UCSD-AML1 (cell line): ENCODE measurements around the gene PNPLA1.
"Not testable (repeated sequence)": the region's sequence is repeated elsewhere in the genome, so short reads cannot be mapped to it uniquely, and the experiment has no call there.

Experiments used
- DNase-seq: peaks from one replicate; lab custom pipeline; 2025; ENCODE audit not compliant: unreplicated experiment; lab: John Stamatoyannopoulos, UW

Gene PNPLA1

DNA sequence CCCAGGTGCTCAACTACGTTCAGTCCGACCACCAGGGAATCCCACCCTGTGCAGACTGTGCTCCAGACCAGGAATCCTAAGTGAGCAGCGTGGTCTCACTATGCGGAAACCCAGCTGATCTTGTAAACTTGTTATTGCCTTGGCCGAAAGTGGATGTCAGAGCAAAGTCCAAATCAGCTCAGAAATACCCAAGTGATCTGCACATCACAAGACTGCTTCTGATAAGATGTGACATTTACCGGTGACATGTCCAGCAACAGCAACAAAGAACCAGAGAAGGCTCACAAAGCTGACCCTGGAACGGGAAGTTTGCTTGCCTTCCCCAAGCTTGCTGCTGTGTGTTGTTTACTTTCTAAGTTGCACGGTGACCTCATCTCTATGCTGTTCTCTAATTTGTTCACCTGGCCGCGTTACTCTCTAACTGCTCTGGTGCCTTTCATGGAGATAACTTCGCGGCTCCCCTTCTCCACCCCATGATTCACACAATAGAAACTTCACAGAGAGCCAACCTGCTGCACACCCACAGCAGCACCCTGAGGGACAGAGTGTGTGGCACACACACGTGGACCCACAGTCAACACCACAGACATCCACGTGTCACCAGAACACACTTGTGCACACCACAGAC lies 65.1 kb downstream of the PNPLA1 start:
- no peak for DNase-seq

DNA sequence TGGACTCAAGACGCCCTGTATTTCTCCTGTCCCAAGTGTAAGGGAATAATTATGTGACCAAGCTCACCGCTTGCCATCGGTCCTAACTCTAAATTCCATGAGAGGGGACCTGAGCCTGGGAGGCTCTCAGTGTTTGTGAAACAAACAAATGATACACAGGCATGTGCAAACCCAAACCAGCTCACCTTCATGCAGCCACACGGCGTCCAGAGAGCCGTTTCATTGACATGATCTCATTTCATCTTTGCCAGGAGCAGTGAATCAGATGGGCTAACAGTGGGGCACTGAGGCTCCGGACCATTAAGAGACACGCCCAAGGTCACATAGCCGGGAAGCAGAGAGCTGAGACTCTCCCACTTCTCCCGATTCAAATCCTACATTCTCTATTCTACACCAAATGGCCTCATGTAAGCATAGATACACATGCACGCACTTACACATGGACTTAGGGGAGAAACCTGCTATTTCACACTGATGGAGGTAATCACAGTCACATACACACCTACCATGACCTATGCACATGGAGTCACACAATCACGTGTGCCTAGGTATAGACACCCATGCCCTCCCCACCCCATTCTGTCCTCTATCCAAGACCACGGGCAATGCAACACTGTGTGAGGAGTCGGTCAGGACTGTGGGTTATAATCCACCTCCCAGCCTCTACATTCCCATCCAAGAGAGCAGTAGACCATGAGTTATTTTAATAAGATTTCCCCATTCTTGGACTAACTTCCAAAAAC lies 65.8 kb downstream of the PNPLA1 start:
- DNase-seq, result no peak

DNA sequence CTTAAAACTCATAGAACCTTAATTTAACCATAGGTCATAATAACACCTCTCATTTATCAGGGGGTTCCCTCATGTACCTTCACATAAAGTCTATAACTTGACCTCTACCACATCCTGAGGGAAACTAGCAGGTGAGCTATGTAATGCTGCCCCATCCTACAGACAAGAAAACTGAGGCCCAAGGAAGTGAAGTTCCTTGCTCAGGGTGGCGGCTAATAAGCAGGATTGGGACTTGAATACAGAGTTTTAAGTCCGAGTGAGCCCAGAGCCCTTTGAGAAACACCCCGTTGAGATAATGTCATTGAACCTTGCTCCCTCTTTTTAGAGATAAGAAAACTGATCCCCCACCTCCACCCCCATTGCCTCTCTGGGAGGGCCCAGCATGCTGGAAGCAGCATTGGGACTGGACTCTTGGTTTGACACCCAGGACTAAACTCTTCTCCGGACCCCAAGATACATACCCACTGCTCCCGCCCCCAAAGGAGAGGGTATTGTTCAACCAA lies 66.4 kb downstream of the PNPLA1 start:
- DNase-seq, result no peak

DNA sequence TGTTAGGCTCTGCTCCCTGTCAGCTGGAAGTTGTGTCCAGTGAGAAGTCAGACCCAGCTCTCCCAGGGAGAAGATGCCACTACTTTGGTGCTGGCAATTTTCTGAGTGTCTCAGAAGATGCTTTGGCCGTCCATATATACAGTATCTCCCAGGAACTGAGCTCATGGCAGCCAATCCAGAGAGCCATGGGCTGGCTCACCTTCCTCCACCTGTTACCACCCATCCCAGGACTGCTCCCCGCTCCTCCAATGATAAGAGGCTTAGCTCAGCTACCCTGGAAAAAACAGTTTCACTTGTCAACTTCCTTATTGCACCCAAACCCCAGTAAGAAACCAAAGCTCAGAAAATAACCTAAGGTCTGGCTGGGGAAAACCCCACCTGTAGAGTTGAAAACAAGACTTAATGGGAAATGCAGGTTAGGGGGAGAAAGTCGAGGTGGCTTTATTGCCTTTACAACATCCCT lies 67.0 kb downstream of the PNPLA1 start, which contains the start of gene BNIP5:
Gene BNIP5, minus strand, starts transcription at position 110 of the 463 bp plus-strand sequence. CDS start 6,198 bp downstream, outside the sequence.
- DNase-seq, result no peak

DNA sequence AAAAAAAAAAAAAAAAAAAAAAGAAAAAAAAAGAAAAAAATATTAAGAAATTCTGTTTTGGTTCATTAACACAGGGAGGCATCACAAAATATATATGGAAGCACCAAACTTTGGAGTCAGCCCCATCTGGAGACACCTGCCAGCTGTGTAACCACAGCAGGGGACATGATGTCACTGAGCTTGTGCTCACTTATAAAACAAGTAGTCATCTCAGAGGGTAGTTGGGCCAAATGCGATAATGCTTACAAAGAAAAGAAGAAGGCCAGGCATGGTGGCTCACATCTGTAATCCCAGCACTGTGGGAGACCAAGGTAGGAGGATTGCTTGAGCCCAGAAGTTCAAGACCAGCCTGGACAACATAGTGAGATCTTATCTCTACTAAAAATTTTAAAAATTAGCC lies 68.0 kb downstream of the PNPLA1 start:
- DNase-seq, result no peak

DNA sequence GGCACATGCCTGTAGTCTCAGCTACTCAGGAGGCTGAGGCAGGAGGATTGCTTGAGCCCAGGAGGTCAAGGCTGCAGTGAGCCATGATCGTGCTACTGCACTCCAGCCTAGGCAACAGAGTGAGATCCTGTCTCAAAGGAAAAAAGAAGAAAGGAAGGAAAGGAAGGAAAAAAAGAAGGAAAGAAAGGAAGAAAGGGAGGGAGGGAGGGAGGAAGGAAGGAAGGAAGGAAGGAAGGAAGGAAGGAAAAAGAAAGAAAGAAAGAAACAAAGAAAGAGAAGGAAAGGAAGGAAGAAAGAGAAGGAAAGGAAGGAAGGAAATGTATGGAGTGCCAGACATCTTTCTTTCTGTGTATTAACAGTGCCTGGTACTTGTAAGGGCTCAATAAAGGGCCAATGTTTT lies 68.4 kb downstream of the PNPLA1 start:
- DNase-seq, result not testable (repeated sequence)

DNA sequence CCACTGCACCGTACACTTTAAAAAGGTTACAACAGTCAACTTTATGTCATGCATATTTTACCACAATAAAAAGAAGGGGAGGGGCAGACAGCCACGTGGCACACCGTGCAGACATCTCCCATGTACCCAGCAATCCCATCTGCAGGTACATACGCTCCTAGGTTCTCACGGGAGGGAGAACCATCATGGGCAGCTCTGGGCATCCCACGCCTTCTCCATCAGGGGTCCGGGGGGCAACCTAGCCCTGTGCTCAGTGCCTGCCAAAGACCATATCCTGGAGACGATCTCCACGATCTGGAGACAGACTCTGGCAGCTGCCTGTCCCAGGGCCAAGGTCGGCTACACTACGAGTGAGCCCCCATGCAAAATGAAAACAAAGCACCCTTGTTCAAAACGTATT lies 69.3 kb downstream of the PNPLA1 start:
- DNase-seq, result no peak

DNA sequence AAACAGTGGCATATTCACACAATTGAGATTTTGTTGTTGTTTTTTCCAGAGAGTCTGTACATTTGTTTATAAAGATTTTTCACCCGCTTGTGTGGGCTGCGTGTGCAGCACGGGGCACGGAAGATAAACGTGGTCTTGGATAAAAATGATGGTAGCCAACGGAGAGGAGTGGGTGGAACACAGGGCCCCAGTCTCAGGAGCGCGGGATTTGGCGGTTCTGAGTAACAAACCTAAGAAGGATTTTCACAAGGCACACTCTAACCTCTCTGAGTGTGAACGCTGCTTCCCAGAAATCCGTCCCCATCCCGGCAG lies 70.4 kb downstream of the PNPLA1 start:
- DNase-seq, result no peak

DNA sequence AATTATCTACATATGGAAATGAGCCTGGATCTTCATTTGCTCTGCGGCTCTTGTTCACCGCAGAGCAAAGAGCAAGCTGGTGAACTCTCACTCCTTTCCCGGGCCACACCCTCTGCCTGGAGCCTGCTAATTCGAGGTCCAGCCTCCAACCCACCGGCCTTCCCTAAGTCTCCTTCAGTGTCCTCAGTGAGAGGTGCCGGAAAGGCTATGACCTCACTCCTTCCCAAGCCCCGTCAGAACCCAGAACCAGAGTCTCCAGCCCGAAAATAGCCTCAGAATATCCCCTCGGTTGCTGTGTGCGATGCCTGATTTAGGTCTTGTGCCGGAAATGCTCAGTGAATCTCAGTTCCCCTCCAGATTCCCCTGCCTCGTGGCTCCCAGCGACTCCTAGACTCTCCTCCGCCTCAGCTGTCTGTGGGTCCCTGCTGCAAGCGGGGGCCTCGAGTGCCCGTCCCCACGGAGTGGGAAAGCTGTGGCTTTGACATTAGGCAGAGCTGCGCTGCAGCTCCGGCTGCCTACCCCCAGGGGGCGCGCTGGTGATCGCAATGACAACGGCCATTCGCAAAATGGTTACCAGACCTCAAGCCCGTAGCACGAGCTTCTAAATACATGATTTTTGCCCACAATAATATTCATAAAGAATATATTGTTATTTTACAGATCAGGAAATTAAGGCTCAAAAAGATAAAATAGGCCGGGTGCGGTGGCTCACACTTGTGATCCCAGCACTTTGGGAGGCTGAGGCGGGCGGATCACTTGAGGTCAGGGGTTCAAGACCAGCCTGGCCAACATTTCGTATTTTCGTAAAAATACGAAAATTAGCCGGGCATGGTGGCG lies 71.0 kb downstream of the PNPLA1 start:
- DNase-seq, result peak; percentile 60

DNA sequence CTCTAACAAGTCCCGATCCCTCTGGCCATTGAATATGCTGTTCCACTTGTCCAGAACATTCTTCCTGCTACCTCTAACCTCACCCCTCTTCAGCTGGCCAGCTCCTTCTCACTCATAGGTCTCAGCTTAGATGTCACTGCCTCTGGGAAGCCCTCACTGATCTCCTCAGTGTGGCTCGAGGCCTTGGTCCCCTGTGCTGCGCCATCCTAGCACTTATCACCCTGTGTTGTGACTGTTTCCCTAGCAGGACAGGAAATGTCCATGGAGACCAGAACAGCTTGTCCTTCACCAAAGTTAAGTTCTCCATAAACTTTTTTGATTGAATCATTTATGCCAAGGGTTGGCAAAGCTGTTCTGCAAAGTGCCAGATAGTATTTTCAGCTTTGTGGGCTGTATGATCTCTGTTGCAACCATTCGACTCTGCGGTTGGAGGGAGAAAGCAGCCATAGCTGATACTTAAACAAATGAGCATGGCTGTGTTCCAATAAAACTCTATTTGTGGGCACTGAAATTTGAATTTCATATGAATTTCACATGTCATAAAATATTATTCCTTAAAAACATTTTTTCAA lies 73.3 kb downstream of the PNPLA1 start:
- DNase-seq, result no peak

DNA sequence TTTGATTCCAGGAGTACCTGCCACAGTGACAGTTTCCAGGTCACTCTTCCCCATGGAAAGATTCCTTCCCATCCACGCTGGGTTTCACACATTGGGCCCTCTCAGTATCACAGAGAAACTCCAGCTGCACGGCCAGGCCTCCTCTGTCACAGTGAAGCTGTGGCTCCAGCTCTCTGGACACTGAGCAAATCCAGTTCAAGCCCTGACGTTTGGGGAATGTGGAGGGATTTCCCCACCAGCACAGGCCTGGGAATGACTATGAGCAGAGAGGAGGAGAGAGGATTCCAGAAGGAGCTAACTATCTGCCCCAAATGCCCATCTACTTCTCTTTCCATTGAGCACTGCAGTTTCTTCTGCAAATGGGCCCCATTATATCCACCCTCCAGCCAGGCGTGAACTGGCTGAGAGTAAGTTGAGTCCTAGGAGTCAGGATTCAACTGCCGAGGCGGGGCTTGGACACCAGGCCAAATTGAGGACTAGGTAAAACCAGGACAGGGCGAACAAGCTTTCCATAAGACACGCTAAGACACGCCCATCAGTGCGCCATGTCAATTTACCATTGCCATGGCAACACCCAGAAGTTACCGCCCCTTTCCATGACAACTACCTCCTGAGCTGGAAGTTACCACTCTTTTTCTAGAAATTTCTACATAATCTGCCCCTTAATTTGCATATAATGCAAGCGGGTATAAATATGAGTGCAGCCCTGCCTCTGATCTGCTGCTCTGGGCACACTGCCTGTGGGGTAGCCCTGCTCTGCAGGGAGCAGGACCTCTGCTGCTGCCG lies 76.0 kb downstream of the PNPLA1 start:
- no peak for DNase-seq

DNA sequence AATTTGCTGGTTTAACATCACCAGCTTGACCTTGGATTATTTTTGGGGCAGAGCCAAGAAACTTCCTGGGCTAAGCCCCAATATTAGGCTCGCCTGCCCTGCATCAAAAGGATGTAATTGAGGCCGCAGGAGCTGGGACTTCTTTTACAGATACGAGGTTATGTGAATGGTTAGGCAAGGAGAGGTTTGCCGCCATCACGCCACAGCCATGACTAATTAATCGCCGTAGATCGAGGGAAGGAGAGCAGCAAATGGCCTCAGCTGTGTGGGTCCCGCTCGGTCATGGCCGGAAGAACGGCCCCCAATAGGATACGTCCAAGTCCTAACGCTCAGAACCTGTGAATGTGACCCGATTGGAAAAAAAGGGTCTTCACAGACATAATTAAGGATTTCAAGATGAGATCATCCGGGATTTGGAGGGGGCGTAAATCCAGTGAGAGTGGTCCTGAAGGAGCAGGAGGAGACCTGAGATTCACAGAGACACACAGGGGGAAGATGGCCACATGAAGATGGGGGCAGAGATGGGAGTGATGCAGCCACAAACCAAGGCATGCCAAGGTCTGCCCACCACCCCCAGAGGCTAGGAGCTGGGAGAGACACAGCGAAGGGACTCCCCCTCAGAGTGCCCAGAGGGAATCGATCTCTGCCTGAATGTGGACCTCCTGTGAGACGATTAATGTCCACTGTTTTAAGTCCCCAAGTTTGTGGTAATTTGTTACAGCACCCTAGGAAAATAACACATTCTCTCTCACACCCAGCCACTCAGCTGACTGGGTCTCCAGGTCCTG lies 76.8 kb downstream of the PNPLA1 start:
- DNase-seq, result no peak

DNA sequence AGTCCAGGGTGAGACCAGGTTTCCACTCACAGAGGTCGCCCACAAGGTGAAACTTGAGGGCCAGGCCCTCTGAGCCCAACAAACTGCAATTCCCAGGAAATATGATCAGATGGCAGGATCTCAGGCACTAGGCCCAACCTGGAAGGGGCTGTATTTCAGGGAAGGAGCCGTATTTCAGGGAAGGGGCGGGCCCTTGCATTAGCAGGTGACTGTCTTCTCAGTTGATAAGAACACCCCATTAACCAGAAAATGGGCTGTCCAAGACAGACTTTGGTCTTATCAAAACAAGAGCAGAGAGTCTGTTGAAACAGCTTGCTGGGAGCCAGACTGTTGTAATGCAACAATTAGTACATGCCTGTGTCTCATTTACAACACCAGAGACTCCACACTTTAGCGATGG lies 77.8 kb downstream of the PNPLA1 start:
- DNase-seq, result no peak

DNA sequence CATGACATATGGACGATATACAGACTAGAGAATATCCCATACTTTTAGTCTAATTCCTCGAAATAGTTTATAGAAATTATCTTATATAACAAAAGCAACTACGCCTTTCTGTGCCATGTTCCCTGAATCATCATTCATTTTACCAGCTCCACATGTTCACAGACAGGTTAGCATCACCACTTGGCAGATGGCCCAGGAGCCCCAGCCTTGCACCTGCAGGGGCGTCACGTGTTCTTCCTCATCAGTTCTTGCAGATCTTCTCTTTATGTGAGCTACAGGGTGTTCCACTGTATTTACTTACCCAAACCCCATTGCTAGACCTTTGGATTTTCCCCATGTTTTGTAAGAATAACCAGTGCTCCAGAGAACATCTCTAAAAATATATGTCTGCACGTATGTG lies 79.4 kb downstream of the PNPLA1 start:
- no peak for DNase-seq

DNA sequence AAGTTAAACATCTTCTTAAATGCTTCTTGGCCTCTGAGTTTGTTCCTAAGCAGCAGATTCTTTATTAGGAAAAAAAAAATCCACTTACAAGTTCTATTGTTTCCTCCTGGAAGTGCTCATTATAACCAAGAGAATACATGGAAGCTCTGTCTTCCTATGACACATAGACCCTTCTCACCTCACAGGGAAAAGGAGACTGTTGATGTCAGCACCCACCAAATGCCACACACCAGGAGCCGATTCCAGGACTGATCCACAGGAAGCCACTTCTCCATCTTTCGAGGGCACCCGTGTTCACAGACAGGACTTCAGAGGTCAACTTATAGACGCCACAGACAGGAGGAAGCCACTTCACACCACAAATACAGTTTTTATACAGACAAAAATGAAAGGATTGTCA lies 80.2 kb downstream of the PNPLA1 start:
- no peak for DNase-seq

DNA sequence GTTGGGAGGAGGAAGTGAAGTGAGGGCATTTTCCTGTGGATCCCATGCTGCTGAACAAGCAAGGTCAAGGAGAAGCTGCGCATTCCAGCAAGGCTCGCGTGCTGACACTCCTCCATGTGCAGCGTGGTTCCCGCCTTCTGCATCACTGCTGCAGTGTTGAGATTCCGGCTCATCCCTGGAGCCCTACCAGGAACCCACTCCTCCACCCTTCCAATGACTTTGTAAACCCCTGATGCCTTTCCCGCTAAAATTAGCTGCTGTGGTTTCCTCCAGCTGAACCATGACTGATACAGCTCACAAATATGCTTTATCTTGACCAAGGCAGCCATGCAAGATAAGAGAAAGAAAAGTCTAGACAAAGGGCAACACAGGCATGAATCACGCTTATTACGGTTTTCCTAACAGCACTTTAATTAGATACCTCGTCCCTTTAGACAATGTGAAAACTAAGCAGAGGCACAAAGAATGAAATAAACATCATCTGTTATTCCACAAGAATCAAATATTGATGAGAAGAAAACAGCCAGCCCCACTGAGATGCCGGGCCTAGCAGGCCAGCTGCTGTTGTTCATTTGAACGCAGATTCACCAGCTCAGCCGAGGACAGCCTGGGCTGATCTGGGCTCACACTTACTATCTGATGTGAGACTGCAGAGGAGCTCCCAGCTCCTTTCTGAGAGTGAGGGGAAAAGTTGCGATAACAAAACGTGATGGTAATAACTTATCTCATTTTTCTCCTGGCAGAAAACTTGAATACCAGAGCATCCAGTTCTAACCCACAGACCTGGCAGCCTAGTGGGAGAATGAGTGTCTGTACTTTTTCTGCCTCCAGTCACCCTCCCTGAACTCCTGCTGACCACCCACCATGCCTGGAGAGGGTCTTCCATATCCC lies 81.1 kb downstream of the PNPLA1 start:
- DNase-seq, result no peak

DNA sequence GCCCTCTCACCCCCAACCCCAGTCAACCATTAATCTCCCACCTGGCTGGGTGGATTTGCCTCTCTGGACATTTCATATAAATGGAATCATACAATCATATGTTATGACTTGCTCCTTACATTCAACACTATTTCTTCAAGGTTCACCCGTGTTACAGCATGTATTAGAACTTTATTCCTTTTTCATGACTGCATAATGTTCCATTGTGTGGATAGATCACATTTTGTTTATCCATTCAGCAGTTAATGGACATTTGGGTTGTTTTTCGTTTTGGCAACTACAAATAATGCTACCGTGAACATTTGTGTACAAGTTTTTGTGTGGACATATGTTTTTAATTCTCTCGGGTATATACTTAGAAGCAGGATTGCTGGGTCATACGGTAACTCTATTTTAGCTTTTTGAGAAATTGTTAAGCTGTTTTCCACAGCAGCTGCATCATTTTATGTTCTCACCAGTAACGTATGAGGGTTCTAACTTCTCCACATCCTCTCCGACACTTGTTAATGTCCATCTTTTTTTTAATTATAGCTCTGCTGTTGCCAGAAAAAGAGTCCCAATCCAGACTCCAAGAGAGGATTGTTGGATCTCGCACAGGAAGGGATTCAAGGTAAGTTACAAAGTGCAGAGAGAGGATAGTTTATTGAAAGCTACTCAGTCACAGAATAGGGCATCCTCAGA lies 82.8 kb downstream of the PNPLA1 start:
- DNase-seq, result no peak

DNA sequence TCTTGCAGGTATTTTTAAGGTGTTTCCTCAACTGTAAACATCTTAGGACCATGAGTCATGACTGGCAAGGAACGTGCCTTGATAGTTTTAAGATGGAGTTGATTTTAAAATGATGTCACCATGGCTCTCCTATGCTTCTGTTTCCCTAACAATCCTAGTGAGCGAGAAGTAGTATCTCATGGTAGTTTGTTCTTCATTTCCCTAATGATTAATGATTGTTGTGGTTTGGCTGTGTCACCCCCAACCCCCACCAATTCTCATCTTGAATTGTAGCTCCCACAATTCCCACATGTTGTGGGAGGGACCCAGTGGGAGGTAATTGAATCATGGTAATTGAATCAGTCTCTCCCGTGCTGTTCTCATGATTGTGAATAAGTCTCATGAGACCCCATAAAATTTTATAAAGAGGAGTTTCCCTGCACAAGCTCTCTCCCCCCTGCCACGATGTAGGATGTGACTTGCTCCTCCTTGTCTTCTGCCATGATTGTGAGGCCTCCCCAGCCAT lies 83.6 kb downstream of the PNPLA1 start:
- DNase-seq, result no peak
